Measurements from ENCODE around the gene KRT25.

DNA sequence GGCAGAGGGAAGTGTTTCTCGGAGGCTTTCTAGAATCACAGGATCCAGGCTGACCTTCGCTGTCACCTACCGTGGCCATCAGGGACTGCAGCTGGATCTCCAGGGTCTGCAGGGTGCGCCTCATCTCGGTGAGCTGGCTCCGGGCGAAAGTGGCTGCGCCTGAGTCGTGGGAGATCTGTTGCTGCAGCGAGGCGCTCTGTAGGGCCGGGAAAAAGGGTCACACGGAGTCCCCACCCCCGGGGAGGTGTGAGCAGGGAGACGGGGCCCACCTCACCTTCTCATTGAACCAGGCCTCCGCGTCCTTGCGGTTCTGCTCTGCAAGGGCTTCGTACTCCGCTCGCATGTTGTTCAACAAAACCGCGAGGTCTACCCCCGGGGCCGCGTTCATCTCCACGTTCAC lies 41.7 kb upstream of the KRT25 start:
- TF ChIP-seq, protein P1, sequence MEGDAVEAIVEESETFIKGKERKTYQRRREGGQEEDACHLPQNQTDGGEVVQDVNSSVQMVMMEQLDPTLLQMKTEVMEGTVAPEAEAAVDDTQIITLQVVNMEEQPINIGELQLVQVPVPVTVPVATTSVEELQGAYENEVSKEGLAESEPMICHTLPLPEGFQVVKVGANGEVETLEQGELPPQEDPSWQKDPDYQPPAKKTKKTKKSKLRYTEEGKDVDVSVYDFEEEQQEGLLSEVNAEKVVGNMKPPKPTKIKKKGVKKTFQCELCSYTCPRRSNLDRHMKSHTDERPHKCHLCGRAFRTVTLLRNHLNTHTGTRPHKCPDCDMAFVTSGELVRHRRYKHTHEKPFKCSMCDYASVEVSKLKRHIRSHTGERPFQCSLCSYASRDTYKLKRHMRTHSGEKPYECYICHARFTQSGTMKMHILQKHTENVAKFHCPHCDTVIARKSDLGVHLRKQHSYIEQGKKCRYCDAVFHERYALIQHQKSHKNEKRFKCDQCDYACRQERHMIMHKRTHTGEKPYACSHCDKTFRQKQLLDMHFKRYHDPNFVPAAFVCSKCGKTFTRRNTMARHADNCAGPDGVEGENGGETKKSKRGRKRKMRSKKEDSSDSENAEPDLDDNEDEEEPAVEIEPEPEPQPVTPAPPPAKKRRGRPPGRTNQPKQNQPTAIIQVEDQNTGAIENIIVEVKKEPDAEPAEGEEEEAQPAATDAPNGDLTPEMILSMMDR (IDR thresholded peaks at IDR 0.05) = no peak
- TF ChIP-seq POLR2A (IDR thresholded peaks at IDR 0.05) = no peak

All from transverse colon (tissue), 3 donors.